Hepatocyte (in vitro differentiated cells): Measurements from ENCODE around the gene SV2C. TPM values are rescaled to one million over a fixed set of nuclear protein-coding genes. Genes with fewer than 3 reads are reported as not detected.

Experiments used
- DNase-seq: peaks from one replicate; pipeline ENCODE4 v3.0.0-alpha.2; 2016; ENCODE audit warnings: low spot score
- H2AFZ ChIP-seq: fragments of 200-600 bp; sonication (generic); 2 replicates; pipeline ENCODE4 v1.6.0; 2016; ENCODE audit warnings: antibody characterized with exemption, mild to moderate bottlenecking
- H3K27ac ChIP-seq: fragments of 200-600 bp; sonication (generic); 2 replicates; pipeline ENCODE4 v1.5.1; 2016; ENCODE audit warnings: mild to moderate bottlenecking
- H3K27me3 ChIP-seq: fragments of 200-600 bp; sonication (generic); 2 replicates; pipeline ENCODE4 v1.6.1; 2016
- H3K36me3 ChIP-seq: fragments of 200-600 bp; sonication (generic); replicated peaks from 2 replicates; pipeline ENCODE4 v1.5.1; 2016; ENCODE audit warnings: low read depth; ENCODE audit not compliant: insufficient read depth
- H3K4me1 ChIP-seq: fragments of 200-600 bp; sonication (generic); 2 replicates; pipeline ENCODE4 v1.5.1; 2016; ENCODE audit warnings: mild to moderate bottlenecking, moderate library complexity; ENCODE audit not compliant: insufficient read depth
- H3K4me2 ChIP-seq: fragments of 200-600 bp; sonication (generic); 2 replicates; pipeline ENCODE4 v1.6.0; 2016
- H3K4me3 ChIP-seq: fragments of 200-600 bp; sonication (generic); 2 replicates; pipeline ENCODE4 v1.5.1; 2016; ENCODE audit warnings: mild to moderate bottlenecking
- H3K79me2 ChIP-seq: fragments of 200-600 bp; sonication (generic); 2 replicates; pipeline ENCODE4 v1.6.0; 2017; ENCODE audit warnings: mild to moderate bottlenecking
- H3K9me2 ChIP-seq: fragments of 200-600 bp; sonication (generic); replicated peaks from 2 replicates; pipeline ENCODE4 v1.6.0; 2017; ENCODE audit warnings: mild to moderate bottlenecking; ENCODE audit not compliant: insufficient read depth
- H3K9me3 ChIP-seq: fragments of 200-600 bp; sonication (generic); 2 replicates; pipeline ENCODE4 v1.5.1; 2016; ENCODE audit warnings: low read depth, mild to moderate bottlenecking
- H4K20me1 ChIP-seq: fragments of 200-600 bp; sonication (generic); 2 replicates; pipeline ENCODE4 v1.6.0; 2016; ENCODE audit warnings: mild to moderate bottlenecking; ENCODE audit not compliant: insufficient read depth, poor library complexity, severe bottlenecking
- EZH2 ChIP-seq: fragments of 200-600 bp; sonication (generic); IDR thresholded peaks from 2 replicates; pipeline ENCODE4 v1.6.1; 2016; ENCODE audit warnings: antibody characterized with exemption, mild to moderate bottlenecking, borderline replicate concordance
- EZH2phosphoT487 ChIP-seq: fragments of 200-600 bp; sonication (generic); IDR thresholded peaks from one replicate; pipeline ENCODE4 v1.6.1; 2018; ENCODE audit warnings: antibody characterized with exemption, mild to moderate bottlenecking, low read depth, moderate library complexity; ENCODE audit not compliant: unreplicated experiment, severe bottlenecking
- WGBS: methylation state at CpG from one replicate; pipeline ENCODE4 v1.1.6; 2016; ENCODE audit warnings: low lambda C conversion rate; ENCODE audit errors: missing lambda C conversion rate; 5-methylcytosine and 5-hydroxymethylcytosine counted together
- polyA plus RNA-seq: library from polyadenylated mRNA; unstranded; fragments of >200 nt; fragmentation: Nextera tagmentation; extraction: Ambion mirVana; gene quantifications from 2 replicates; pipeline ENCODE4 v1.2.1, GENCODE V29; 2016
- total RNA-seq: library from RNA; depleted of rRNA; stranded (reverse); fragments of >200 nt; gene quantifications from 2 replicates; pipeline ENCODE4 v1.2.3, GENCODE V29; 2014
- TF ChIP-seq, protein P1 (sequence below): fragments of 200-600 bp; sonication (generic); IDR thresholded peaks from 2 replicates; pipeline ENCODE4 v1.5.1; 2016; ENCODE audit warnings: antibody characterized with exemption, mild to moderate bottlenecking; ENCODE audit not compliant: poor library complexity

SV2C gene
- total and polyA plus RNA-seq, 2 experiments from 2014 or later: under 0.01 to 0.05 TPM

DNA sequence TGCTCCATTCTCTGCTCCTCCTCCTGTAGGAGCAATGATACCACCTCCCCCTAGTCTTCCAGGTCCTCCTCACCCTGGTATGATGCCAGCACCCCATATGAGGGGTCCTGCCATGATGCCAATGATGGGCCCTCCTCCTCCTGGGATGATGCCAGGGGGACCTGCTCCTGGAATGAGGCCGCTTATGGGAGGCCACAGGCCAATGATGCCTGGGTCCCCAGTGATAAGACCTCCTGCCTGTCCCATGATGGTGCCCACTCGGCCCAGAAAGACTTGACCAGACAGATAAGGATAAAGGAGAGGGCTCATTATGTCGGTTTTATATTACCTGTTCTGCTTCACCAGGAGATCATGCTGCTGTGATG is 293.7 kb downstream of the SV2C start:
- TF ChIP-seq EZH2phosphoT487 (no peak), EZH2 (no peak)
- TF ChIP-seq, protein P1, sequence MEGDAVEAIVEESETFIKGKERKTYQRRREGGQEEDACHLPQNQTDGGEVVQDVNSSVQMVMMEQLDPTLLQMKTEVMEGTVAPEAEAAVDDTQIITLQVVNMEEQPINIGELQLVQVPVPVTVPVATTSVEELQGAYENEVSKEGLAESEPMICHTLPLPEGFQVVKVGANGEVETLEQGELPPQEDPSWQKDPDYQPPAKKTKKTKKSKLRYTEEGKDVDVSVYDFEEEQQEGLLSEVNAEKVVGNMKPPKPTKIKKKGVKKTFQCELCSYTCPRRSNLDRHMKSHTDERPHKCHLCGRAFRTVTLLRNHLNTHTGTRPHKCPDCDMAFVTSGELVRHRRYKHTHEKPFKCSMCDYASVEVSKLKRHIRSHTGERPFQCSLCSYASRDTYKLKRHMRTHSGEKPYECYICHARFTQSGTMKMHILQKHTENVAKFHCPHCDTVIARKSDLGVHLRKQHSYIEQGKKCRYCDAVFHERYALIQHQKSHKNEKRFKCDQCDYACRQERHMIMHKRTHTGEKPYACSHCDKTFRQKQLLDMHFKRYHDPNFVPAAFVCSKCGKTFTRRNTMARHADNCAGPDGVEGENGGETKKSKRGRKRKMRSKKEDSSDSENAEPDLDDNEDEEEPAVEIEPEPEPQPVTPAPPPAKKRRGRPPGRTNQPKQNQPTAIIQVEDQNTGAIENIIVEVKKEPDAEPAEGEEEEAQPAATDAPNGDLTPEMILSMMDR: no peak
- Histone ChIP-seq H3K27ac (no peak overlapping the region), H3K9me2 (no peaks in the 10 kb centered on the region), H3K27me3 (no peaks in the 10 kb centered on the region), H2AFZ (no peak overlapping the region), H3K4me2 (no peak overlapping the region), H3K79me2 (no peaks in the 10 kb centered on the region), H3K4me1 (peaks cover 19% of the 10 kb centered on the region), H3K9me3 (no peaks in the 10 kb centered on the region), H3K4me3 (no peak overlapping the region), H4K20me1 (no peaks in the 10 kb centered on the region), H3K36me3 (no peaks in the 10 kb centered on the region)
- DNase-seq: no peak
- 88% methylated on average over 3 of the region's 3 CpGs for WGBS

DNA sequence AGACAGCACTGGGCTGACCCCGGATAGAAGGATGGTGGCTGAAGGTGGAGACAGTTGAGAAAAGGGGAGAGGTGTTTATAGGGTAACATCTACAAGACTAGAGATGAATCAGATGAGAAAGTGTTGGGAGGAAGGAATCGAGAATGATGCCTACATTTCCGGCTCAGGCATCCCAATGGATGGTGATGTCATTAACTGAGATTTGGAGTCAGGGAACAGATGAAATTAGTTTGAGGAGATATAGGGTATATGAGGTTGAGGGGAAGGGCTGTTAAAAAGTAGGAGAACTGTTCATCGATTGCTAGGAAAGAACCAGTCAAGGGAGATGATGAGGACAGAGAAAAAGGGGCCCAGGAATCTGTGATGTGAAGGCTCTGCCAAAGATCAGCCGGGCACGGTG is 295.2 kb downstream of the SV2C start:
- peaks cover 10% of the 10 kb centered on the region for H3K4me1 ChIP-seq
- no peaks in the 10 kb centered on the region for H3K27me3 ChIP-seq
- H3K27ac ChIP-seq: no peak overlapping the region
- no peaks in the 10 kb centered on the region for H3K9me2 ChIP-seq
- H3K79me2 ChIP-seq: no peaks in the 10 kb centered on the region
- no peaks in the 10 kb centered on the region for H3K9me3 ChIP-seq
- no peak overlapping the region for H3K4me2 ChIP-seq
- no peak overlapping the region for H3K4me3 ChIP-seq
- no peak for DNase-seq
- no peaks in the 10 kb centered on the region for H3K36me3 ChIP-seq
- H2AFZ ChIP-seq: no peak overlapping the region
- WGBS: 94% methylated on average over 6 of the region's 6 CpGs
- TF ChIP-seq, protein P1: no peak
- no peak for TF ChIP-seq EZH2phosphoT487
- TF ChIP-seq EZH2: no peak
- no peaks in the 10 kb centered on the region for H4K20me1 ChIP-seq

DNA sequence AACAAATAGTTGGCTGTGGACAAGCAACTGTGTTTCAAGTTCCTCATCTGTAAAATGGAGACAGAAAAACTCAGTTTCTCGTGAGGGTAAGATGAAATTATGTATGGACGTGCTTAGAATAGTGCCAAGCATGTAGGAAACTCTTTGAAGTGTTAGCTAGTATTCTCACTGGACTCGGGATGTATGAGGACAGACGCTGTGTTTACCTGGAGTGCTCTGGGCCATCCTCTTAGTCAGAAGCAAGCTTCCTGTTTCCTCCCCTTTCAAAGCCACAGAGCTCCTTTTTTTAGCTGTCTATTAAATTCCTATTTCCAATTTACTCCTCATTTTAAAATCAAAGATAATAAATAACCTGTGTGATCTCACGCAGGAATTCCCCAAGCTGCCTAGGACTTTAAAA is 296.1 kb downstream of the SV2C start:
- H3K9me3 ChIP-seq: no peaks in the 10 kb centered on the region
- 57% methylated on average over 5 of the region's 5 CpGs for WGBS
- H3K27ac ChIP-seq: no peak overlapping the region
- no peaks in the 10 kb centered on the region for H4K20me1 ChIP-seq
- TF ChIP-seq EZH2phosphoT487: no peak
- TF ChIP-seq EZH2: no peak
- TF ChIP-seq, protein P1: no peak
- no peak overlapping the region for H3K4me3 ChIP-seq
- peaks cover 17% of the 10 kb centered on the region for H3K4me1 ChIP-seq
- H3K27me3 ChIP-seq: no peaks in the 10 kb centered on the region
- no peak overlapping the region for H2AFZ ChIP-seq
- no peaks in the 10 kb centered on the region for H3K9me2 ChIP-seq
- H3K79me2 ChIP-seq: no peaks in the 10 kb centered on the region
- H3K36me3 ChIP-seq: no peaks in the 10 kb centered on the region
- no peak overlapping the region for H3K4me2 ChIP-seq
- DNase-seq: no peak

DNA sequence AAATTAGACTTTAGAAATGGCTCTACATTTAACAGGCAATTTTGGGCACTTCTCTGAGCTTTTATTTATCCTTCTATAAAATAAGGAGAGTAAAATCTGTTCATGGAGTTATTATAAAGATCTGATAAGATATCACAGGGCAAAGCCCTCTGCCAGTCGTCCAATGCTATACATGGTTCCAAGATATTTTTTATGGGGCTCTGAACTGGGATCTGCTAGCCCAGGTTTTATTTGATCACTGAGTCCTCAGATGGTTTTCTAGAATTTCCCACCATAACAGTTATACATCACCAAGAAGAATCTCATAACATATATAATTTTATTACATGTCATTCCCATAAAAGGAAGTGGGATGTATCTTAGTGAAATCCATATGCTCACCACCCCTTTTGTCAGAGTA is 296.7 kb downstream of the SV2C start:
- WGBS: 25% methylated on average over 1 of the region's 1 CpG
- H2AFZ ChIP-seq: no peak overlapping the region
- no peaks in the 10 kb centered on the region for H3K79me2 ChIP-seq

More for the DNA sequence above, 296.7 kb downstream of the SV2C start:
- no peak overlapping the region for H3K27ac ChIP-seq
- H3K4me2 ChIP-seq: no peak overlapping the region
- no peaks in the 10 kb centered on the region for H3K36me3 ChIP-seq
- H3K27me3 ChIP-seq: no peaks in the 10 kb centered on the region
- peaks cover 18% of the 10 kb centered on the region for H3K4me1 ChIP-seq
- no peaks in the 10 kb centered on the region for H3K9me2 ChIP-seq
- no peaks in the 10 kb centered on the region for H3K9me3 ChIP-seq
- no peak overlapping the region for H3K4me3 ChIP-seq
- DNase-seq: no peak
- TF ChIP-seq, protein P1: no peak
- no peak for TF ChIP-seq EZH2phosphoT487
- no peak for TF ChIP-seq EZH2
- H4K20me1 ChIP-seq: no peaks in the 10 kb centered on the region
